HG02623 (cell line): Measurements from ENCODE around the gene SETBP1.
A peak's percentile ranks its signal among the peaks of the same experiment; 100 is the strongest.
"Not testable (repeated sequence)": the region's sequence is repeated elsewhere in the genome, so short reads cannot be mapped to it uniquely, and the experiment has no call there.

Source experiments
- ATAC-seq: cut with Tn5 transposase; IDR thresholded peaks from one replicate; pipeline ENCODE4 v1.9.1; 2021; ENCODE audit warnings: moderate library complexity; ENCODE audit not compliant: unreplicated experiment

Gene SETBP1

GRCh38 chr18:44788334-44788733 lies 107.6 kb downstream of the SETBP1 start:
- no peak for ATAC-seq

- no peak for ATAC-seq
These were observed 109.0 kb downstream of the SETBP1 start for GRCh38 chr18:44789710-44790109.

GRCh38 chr18:44790860-44791259 lies 110.2 kb downstream of the SETBP1 start:
- ATAC-seq = no peak

DNA sequence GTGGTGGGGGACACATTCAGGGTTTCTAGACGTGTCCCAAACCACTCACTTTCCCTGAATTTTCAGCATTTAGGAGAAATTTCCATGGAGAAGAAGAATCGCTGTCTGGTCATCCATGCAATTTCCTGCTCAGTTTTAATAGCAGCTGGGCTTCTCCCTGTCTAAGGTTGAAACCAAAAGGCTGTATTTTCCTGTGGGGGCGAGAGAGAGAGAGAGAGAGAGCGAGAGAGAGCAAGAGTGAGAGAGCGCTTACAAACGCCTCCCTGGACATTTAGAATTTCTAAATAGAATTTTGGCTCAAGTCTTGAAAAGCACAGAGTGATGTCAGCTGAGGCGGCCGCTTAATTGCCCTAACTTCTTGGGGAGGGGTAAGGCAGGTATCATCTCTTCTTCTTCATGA lies 110.8 kb downstream of the SETBP1 start:
- ATAC-seq = no peak

DNA sequence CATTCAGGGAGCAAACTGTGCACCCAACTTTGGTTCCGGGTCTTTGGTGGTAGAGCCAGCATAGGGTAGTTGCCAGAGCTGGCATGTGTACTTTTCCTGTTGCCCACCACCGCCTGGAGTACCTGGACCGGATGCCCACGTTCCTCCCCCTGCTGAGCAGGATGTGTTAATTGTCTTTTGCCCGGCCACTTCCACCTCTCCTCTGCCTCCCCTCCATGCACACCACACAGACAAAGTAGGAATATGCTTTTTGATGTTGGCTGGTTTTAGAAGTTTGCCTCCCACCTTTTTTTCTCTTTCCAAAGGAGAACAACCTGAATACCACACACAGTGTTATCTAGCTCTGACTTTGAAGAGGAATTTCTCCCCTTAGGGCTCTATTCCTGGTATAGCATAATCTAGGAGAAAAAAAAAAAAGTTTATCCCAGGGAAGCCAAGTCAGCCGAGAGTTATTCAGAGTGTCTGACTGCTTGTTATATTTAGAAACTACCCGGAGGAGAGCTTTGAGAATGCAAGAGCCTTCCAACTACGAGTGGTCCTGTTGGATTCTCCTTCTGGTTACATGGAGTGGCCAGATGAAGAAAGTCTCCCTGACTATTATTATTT lies 111.9 kb downstream of the SETBP1 start:
- no peak for ATAC-seq

- no peak for ATAC-seq
These were observed 112.5 kb downstream of the SETBP1 start for GRCh38 chr18:44793194-44793593.

DNA sequence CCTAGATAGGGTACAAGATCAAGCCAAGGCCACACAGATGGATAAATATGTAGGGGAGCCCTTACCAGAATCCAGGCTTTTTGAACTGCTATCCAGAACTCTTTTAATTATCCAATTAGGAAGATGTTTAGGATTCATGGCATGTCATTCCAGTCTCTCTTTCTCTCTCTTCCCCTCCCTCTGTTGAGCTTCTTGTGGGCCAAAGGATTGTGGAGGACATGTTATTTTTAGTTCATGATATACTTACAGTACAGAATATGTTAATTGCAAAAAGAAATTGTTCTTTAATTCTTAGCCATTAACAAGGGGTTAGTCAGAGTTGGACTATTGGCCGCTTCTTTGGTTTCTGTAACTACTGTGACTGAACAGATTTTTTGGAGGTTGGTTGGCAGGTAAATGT lies 113.0 kb downstream of the SETBP1 start:
- ATAC-seq = no peak

DNA sequence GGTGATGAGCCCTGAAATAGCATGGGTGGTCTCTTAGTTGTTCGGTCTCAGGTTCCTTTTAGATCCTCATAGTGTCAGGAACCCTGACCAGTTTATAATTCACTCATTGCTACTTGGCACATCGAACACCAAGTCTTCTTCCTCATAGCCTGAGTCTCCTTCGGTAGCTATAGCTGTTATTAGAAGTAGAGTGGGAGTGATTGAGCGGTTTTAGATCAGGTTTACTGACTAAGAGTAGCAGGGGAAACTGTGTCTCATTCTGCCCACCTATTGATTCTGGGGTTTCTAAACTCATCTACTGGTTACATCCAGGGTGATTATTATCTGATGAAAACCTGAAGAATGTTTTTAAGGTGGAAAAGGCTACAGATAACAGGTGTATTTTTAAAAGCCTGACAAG lies 114.6 kb downstream of the SETBP1 start:
- ATAC-seq = no peak

GRCh38 chr18:44796429-44797428 lies 116.0 kb downstream of the SETBP1 start:
- no peak for ATAC-seq

- ATAC-seq = peak; percentile 33
These were observed 117.9 kb downstream of the SETBP1 start for GRCh38 chr18:44798433-44799048.

- ATAC-seq = peak; percentile 35
These were observed 118.8 kb downstream of the SETBP1 start for GRCh38 chr18:44799382-44799906.

GRCh38 chr18:44799907-44800421 lies 119.3 kb downstream of the SETBP1 start:
- ATAC-seq = peak; percentile 51

- ATAC-seq = not testable (repeated sequence)
These were observed 120.1 kb downstream of the SETBP1 start for GRCh38 chr18:44800766-44801165.

GRCh38 chr18:44801781-44802180 lies 121.1 kb downstream of the SETBP1 start:
- no peak for ATAC-seq

GRCh38 chr18:44802508-44802907 lies 121.8 kb downstream of the SETBP1 start:
- no peak for ATAC-seq

- ATAC-seq = no peak
These were observed 122.4 kb downstream of the SETBP1 start for GRCh38 chr18:44803019-44803650.

DNA sequence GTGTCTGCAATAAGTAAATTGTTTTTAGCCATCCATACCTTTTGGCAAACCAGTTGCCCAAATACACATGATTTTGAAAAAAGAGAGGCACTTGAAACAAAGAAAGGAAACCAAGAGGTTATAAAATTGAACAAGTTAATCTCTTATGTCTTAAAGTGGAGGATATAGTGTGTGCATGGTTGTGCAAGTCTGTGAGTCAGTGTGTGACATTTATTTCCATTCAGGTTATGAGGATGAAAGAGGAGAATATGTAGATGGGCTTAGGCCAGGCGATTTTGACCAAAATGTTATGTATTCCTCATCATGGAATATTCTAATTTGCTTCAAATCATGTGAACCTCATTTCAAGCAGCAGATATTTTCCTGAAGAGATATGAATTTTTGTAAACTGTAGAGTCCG lies 123.3 kb downstream of the SETBP1 start:
- ATAC-seq = no peak

GRCh38 chr18:44805176-44805575 lies 124.5 kb downstream of the SETBP1 start:
- no peak for ATAC-seq

- no peak for ATAC-seq
These were observed 125.0 kb downstream of the SETBP1 start for GRCh38 chr18:44805643-44806042.

GRCh38 chr18:44807766-44808165 lies 127.1 kb downstream of the SETBP1 start:
- no peak for ATAC-seq
